ENCODE results near the gene PEPD. TPM values are rescaled to one million over a fixed set of nuclear protein-coding genes. Genes with fewer than 3 reads are reported as not detected.
A peak's percentile ranks its signal among the peaks of the same experiment; 100 is the strongest.

The PEPD gene
- total RNA-seq, 4 donors from 2014 or later = 116 to 1,166 (median 748) TPM

DNA sequence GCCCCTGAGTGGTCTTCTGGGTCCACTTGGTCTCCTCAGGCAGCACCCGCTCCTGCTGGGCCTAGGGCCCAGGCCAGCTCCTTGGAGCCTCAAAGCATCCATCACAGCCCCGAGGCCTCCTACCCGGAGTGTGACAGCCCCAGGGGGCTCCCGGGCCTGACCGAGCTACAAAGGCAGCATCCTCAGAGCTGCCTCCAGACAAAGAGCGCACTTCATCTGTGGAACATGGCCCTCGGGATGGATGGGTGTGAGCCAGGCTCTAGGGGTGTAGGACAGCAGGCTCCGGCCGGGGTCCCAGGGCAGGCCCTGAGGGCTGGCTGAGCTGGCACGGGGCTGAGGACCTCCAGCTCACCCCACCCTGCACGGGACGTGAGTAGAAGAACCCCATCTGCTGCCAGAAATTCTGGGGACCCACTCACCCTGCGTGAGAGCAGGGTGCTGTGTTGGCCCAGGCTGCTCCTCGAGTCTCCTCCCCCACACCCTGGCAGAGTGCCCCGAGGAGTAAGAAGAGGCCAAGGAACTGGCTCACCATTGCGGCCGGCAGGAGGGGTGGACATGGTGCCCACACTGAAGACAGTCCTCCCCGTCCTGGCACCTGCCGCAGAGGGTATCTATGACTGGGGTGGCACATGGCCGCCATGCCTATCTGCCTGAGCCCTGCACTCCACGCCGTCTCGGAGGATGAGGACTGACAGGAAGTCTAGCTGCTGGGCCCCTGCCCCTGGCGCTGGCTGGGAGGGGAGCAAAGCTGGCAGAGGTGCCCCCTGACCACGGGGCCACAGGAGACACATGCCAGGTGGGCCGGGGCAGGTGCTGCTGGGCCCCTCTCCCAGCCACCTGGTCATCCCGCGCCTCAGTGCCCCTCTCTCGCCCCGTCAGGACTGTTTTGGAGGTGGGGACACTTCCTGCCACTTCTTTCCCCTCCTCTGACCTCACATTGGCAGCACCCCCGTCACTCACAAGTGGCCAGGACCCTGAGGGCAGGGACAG is 125.7 kb downstream of the PEPD start:
- Histone ChIP-seq H3K4me1 (peaks cover 0 to 64% (median 9%) of the 10 kb centered on the region in 4 donors), H3K4me3 (no peak overlapping the region), H3K27ac (peak overlapping the region in 2 of 4 donors; percentile 35 to 63), H3K36me3 (peaks cover 0 to 12% (median 0%) of the 10 kb centered on the region in 3 donors), H3K9me3 (no peaks in the 10 kb centered on the region), H3K27me3 (no peaks in the 10 kb centered on the region)
- peak in 1 of 3 donors; percentile 59 for DNase-seq
- TF ChIP-seq POLR2A (IDR thresholded peaks at IDR 0.05) = no peak
- TF ChIP-seq, protein P1, sequence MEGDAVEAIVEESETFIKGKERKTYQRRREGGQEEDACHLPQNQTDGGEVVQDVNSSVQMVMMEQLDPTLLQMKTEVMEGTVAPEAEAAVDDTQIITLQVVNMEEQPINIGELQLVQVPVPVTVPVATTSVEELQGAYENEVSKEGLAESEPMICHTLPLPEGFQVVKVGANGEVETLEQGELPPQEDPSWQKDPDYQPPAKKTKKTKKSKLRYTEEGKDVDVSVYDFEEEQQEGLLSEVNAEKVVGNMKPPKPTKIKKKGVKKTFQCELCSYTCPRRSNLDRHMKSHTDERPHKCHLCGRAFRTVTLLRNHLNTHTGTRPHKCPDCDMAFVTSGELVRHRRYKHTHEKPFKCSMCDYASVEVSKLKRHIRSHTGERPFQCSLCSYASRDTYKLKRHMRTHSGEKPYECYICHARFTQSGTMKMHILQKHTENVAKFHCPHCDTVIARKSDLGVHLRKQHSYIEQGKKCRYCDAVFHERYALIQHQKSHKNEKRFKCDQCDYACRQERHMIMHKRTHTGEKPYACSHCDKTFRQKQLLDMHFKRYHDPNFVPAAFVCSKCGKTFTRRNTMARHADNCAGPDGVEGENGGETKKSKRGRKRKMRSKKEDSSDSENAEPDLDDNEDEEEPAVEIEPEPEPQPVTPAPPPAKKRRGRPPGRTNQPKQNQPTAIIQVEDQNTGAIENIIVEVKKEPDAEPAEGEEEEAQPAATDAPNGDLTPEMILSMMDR (IDR thresholded peaks at IDR 0.05) = no peak

DNA sequence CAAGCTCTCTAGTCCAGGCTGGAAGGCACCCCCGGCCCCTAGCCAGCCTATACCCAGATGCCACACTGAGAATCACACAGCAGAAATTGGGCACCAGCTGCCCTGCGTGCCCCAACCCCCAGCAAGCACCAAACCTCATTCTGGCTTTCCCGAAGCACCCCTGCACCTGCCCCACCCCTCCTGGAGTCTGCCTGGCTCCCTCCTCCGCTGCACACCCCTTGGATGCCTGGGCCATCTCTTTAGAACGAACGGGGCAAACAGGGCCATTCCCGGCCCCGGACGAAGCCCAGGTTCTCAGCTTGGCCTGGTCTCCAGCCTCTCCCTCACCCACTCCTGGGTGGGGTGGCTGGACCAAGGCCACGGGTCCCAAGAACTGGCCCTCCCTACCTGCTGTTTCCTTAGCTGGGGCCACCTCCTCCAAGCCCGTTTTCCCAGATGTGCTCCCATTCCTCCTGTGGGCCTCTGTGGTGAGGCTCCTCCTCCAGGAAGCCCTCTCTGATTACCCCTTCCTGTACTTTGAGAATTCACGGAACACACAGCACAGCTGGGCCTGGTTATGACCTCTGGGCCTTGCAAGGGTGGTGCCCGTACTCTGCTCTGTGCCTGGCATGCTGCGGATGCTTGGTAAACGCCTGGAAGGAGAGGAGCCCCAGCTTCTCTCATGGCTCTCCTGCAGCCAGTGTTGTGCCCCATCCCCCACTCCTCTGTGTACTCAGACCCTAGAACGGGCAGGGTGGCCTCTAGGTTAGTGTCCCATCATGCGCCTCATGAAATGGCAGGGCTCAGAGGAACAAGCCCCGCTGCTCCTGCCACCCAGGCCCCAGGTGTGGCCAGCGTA is 126.6 kb downstream of the PEPD start:
- H3K36me3 ChIP-seq = peaks cover 0 to 7% (median 0%) of the 10 kb centered on the region in 3 donors
- H3K27ac ChIP-seq = peak overlapping the region in 2 of 4 donors; percentile 35 to 63
- TF ChIP-seq POLR2A (IDR thresholded peaks at IDR 0.05) = no peak
- TF ChIP-seq, protein P1 (IDR thresholded peaks at IDR 0.05) = no peak
- peaks cover 0 to 73% (median 11%) of the 10 kb centered on the region in 4 donors for H3K4me1 ChIP-seq
- no peaks in the 10 kb centered on the region for H3K9me3 ChIP-seq
- no peaks in the 10 kb centered on the region for H3K27me3 ChIP-seq
- DNase-seq = peak in 1 of 3 donors; percentile 74
- H3K4me3 ChIP-seq = no peak overlapping the region

DNA sequence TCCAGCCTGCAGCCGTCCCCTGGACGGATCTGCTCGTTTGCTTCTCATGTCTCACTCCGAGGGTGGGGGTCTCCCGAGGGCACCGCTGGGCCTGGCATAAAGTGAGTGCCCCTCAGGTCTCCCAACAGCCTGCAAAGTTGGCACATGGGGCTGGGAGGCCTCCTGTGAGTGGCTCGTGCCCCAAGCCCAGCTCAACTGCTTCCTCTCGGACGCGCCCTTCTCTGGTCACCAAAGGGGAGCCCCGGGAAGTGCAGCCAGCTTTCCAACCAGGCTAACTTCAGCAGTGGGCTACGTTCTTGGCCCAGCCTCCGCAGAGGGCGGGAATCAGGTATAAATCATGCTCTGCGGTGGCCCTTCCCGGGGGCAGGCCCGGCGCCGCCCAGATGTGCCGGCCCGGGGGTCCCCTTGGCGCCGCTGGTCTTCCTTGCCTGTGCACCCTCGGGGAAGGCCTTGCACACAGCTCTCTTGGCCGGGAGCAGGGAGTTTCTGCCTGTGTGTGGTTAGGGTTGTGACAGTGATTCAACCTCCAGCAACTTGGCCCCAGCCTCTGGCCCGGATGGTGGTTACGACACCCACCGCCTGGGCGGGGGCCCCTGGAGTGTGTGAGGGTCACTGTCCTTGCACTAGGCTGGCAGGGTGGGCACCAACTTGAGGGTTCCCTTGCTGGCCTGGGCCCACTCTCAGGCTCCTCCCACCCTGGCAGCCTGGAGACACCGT is 127.4 kb downstream of the PEPD start:
- Histone ChIP-seq H3K9me3 (no peaks in the 10 kb centered on the region), H3K27ac (peak overlapping the region in 2 of 4 donors; percentile 11 to 63), H3K36me3 (peaks cover 0 to 6% (median 0%) of the 10 kb centered on the region in 3 donors), H3K4me3 (no peak overlapping the region), H3K4me1 (peaks cover 0 to 81% (median 11%) of the 10 kb centered on the region in 4 donors), H3K27me3 (no peaks in the 10 kb centered on the region)
- peak in 2 of 3 donors; percentile 58 to 70 for DNase-seq
- TF ChIP-seq POLR2A (IDR thresholded peaks at IDR 0.05) = no peak
- TF ChIP-seq, protein P1 (IDR thresholded peaks at IDR 0.05) = no peak

DNA sequence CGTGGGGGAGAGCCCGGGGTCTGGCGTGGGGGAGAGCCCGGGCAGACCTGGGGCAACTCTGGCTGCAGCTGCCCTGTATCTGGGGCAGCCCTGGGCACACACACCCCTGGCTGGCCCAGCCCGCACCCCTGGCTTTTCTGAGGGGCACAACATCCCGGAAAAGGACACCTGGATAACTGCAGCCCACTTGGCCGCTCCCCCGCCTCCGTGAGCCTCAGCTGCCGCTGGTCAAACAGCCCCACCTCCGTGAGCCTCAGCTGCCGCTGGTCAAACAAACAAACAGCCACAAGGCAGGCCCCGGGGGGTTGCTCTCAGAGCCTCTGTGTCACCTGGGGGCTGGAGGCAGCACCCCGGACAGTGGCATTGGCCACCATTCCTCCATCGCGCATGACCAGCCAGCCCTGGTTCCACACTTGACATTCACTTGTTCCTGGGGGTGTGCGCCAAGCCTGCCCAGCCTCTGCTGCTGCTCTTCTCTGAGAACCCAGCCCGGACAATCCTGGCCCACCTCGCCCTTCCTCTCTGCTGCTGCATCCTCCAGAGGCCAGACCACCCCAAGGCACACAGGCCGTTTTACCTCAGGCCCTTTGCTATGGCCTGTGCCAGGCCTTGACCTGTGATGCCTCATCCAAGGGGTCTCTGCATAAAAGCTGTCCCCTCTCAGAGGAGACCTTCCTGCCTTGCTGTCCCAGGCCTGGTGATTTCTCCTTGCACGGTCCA is 128.1 kb downstream of the PEPD start:
- Histone ChIP-seq H3K9me3 (no peaks in the 10 kb centered on the region), H3K27me3 (no peaks in the 10 kb centered on the region), H3K36me3 (peaks cover 0 to 6% (median 0%) of the 10 kb centered on the region in 3 donors), H3K4me1 (peaks cover 0 to 88% (median 11%) of the 10 kb centered on the region in 4 donors), H3K4me3 (no peak overlapping the region), H3K27ac (peak overlapping the region in 2 of 4 donors; percentile 12 to 63)
- DNase-seq = peak in 2 of 3 donors; percentile 44 to 52
- TF ChIP-seq, protein P1 (IDR thresholded peaks at IDR 0.05) = no peak
- no peak for TF ChIP-seq POLR2A (IDR thresholded peaks at IDR 0.05)

Measured in Peyer's patch (tissue), 4 donors.